ENCODE measurements around the gene TPRG1. TPM values are rescaled to one million over a fixed set of nuclear protein-coding genes. Genes with fewer than 3 reads are reported as not detected.

The TPRG1 gene
- total RNA-seq, 1 donor from 2014 or later = 11.6 TPM

GRCh38 chr3:189342811-189343210 is 171.0 kb downstream of the TPRG1 start:
- TF ChIP-seq, protein P1, sequence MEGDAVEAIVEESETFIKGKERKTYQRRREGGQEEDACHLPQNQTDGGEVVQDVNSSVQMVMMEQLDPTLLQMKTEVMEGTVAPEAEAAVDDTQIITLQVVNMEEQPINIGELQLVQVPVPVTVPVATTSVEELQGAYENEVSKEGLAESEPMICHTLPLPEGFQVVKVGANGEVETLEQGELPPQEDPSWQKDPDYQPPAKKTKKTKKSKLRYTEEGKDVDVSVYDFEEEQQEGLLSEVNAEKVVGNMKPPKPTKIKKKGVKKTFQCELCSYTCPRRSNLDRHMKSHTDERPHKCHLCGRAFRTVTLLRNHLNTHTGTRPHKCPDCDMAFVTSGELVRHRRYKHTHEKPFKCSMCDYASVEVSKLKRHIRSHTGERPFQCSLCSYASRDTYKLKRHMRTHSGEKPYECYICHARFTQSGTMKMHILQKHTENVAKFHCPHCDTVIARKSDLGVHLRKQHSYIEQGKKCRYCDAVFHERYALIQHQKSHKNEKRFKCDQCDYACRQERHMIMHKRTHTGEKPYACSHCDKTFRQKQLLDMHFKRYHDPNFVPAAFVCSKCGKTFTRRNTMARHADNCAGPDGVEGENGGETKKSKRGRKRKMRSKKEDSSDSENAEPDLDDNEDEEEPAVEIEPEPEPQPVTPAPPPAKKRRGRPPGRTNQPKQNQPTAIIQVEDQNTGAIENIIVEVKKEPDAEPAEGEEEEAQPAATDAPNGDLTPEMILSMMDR (conservative IDR thresholded peaks at IDR 0.05) = no peak
- no peak for DNase-seq (ENCODE audit: extremely low spot score, unreplicated experiment)
- Mint-ChIP-seq H3K27me3 (no peaks in the 10 kb centered on the region), H3K4me1 (ENCODE audit: unreplicated experiment) (peaks cover 14% of the 10 kb centered on the region), H3K9me3 (no peaks in the 10 kb centered on the region), H3K36me3 (no peaks in the 10 kb centered on the region), H3K4me3 (no peak overlapping the region), H3K27ac (no peak overlapping the region)

GRCh38 chr3:189344996-189345395 is 173.2 kb downstream of the TPRG1 start:
- Mint-ChIP-seq H3K27me3 (no peaks in the 10 kb centered on the region), H3K4me1 (ENCODE audit: unreplicated experiment) (peaks cover 3% of the 10 kb centered on the region), H3K27ac (no peak overlapping the region), H3K36me3 (no peaks in the 10 kb centered on the region), H3K9me3 (no peaks in the 10 kb centered on the region), H3K4me3 (no peak overlapping the region)
- TF ChIP-seq, protein P1 (conservative IDR thresholded peaks at IDR 0.05) = no peak
- no peak for DNase-seq (ENCODE audit: extremely low spot score, unreplicated experiment)

- DNase-seq (ENCODE audit: extremely low spot score, unreplicated experiment) = no peak
- TF ChIP-seq, protein P1 (conservative IDR thresholded peaks at IDR 0.05) = no peak
- Mint-ChIP-seq H3K27me3 (no peaks in the 10 kb centered on the region), H3K4me1 (ENCODE audit: unreplicated experiment) (peaks cover 11% of the 10 kb centered on the region), H3K27ac (no peak overlapping the region), H3K4me3 (no peak overlapping the region), H3K36me3 (peaks cover 4% of the 10 kb centered on the region), H3K9me3 (peaks cover 3% of the 10 kb centered on the region)
Measured at GRCh38 chr3:189349772-189350171, 178.0 kb downstream of the TPRG1 start.

DNA sequence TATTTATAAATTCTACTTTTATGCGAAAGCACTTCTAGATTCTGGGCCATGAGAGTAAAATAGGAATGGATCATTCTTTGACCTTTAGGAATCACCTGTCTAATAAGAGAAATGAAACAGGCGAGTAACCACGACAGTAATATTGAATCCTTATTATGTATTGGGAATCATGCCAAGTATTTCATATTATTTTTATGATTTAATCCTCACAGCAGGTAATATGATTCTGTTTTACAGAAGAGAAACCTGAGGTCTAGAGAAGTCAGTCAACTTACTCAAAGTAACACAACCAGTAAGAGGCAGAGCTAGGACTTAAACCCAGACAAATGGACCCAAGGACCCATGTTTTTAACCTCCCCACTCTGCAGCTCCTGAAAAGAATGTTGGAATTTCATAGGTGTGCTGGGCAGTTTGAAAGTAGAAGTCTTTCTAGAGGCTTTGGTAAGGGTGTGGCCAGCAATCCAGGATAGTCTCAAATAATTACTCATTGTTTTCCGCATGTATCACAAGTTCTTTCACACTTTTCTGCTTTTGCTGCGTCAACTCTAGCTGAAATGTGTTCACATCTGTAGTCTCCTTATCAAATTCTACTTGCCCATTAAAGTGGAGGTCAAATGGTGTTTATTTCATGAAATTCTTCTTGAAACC is 181.7 kb downstream of the TPRG1 start:
- Mint-ChIP-seq H3K27me3 (no peaks in the 10 kb centered on the region), H3K36me3 (peaks cover 4% of the 10 kb centered on the region), H3K27ac (peak overlapping the region; percentile 80), H3K9me3 (peaks cover 3% of the 10 kb centered on the region), H3K4me1 (ENCODE audit: unreplicated experiment) (peaks cover 22% of the 10 kb centered on the region), H3K4me3 (peak overlapping the region; percentile 35)
- no peak for DNase-seq (ENCODE audit: extremely low spot score, unreplicated experiment)
- TF ChIP-seq, protein P1 (conservative IDR thresholded peaks at IDR 0.05) = no peak

- DNase-seq (ENCODE audit: extremely low spot score, unreplicated experiment) = no peak
- Mint-ChIP-seq H3K27me3 (no peaks in the 10 kb centered on the region), H3K27ac (peak overlapping the region; percentile 80)
Measured at GRCh38 chr3:189353988-189354889, 182.5 kb downstream of the TPRG1 start.

More at GRCh38 chr3:189353988-189354889, 182.5 kb downstream of the TPRG1 start:
- H3K36me3 Mint-ChIP-seq = peaks cover 4% of the 10 kb centered on the region
- TF ChIP-seq, protein P1 (conservative IDR thresholded peaks at IDR 0.05) = no peak
- peak overlapping the region; percentile 35 for H3K4me3 Mint-ChIP-seq
- peaks cover 22% of the 10 kb centered on the region for H3K4me1 Mint-ChIP-seq (ENCODE audit: unreplicated experiment)
- H3K9me3 Mint-ChIP-seq = peaks cover 3% of the 10 kb centered on the region
